NOMO-1 (cell line): Measurements from ENCODE around the gene SAPCD2.

ENCODE experiments used
- DNase-seq, 2 experiments: peaks; one replicate each; lab custom pipeline; 2025; ENCODE audit not compliant: unreplicated experiment in 2 of 2; lab: John Stamatoyannopoulos, UW

The SAPCD2 gene

GRCh38 chr9:137020771-137021567, 49.4 kb downstream of the SAPCD2 start:
- DNase-seq: no peak

- no peak for DNase-seq
Observed at GRCh38 chr9:137019891-137020683, 50.3 kb downstream of the SAPCD2 start.

- DNase-seq: no peak
Observed at GRCh38 chr9:137018761-137019559, 51.4 kb downstream of the SAPCD2 start.

- DNase-seq: no peak
Observed at GRCh38 chr9:137017791-137018497, 52.4 kb downstream of the SAPCD2 start.

GRCh38 chr9:137017071-137017470, 53.3 kb downstream of the SAPCD2 start:
- no peak for DNase-seq

- DNase-seq: no peak
Observed at GRCh38 chr9:137016436-137016835, 53.9 kb downstream of the SAPCD2 start.

- DNase-seq: no peak
Observed at GRCh38 chr9:137015976-137016375, 54.4 kb downstream of the SAPCD2 start.

GRCh38 chr9:137015540-137015930, 54.8 kb downstream of the SAPCD2 start:
- no peak for DNase-seq

- DNase-seq: no peak
Observed at GRCh38 chr9:137014776-137015539, 55.4 kb downstream of the SAPCD2 start.

GRCh38 chr9:137014166-137014565, 56.2 kb downstream of the SAPCD2 start:
- DNase-seq: no peak

GRCh38 chr9:137013571-137013940, 56.8 kb downstream of the SAPCD2 start:
- no peak for DNase-seq

- DNase-seq: no peak
Observed at GRCh38 chr9:137012694-137013570, 57.4 kb downstream of the SAPCD2 start.
